GM21717 (cell line): ENCODE data around the gene IGSF9B.

Source experiments
- ATAC-seq: cut with Tn5 transposase; IDR thresholded peaks from one replicate; pipeline ENCODE4 v1.9.1; 2021; ENCODE audit warnings: mild to moderate bottlenecking, moderate library complexity; ENCODE audit not compliant: unreplicated experiment

IGSF9B gene

DNA sequence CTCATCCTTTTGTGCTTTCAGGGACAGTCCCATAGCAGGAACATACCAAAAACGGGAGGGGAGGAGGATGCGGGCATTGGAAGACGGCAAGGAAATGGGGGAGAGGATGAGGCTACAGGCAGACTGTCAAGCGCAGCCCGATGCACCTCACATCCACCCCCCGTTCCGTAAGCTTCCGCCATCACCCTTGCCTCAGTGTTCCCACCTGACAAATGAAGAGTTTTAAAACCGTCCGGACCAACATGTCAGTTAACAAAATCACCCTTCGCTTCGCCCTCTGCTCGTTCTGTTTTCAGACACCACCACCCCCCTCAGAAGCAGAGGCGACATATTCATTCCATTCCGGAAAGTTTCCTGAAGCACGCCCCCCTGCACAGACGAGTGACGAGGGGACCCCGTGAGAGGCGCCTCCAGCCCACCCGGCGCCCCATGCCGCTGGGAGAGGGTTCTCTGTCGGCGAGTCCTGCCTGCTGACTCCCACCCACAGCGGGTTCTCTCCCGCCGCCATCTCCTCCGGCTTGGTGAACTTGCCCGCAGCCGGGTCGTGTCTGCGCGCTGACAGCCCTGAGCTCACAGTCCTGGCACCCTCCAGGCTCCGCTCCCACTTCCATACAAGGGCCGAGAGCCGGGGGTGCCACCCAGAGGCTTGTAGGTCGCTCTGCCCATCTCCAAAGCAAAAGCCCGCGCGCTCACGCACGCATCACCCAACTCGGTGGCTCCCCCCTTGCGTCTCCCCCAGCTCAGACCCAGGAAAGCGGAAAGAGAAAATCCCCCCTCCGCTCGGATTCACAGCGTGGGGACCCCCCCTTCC, 1.5 kb downstream of the IGSF9B start:
- ATAC-seq, result no peak

DNA sequence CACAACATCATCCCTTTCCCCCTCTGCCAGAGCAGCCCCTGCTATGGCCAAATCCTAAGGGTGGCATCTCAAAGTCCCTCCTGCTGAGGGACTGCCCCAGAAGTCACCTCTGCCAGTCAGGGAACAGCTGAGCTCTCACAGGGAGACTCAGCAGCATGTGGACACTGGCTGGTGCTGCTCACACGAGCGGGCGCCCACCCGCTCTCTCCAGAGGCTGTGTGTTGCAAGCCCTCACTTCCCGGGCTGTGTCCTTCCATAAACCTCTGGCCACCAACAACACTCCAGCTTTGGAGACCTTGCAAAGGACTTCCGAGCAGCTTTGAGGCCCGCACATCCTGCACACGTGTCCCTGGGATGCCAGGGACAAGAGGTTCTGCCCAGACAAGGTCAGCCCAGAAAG, 2.8 kb downstream of the IGSF9B start:
- ATAC-seq, result no peak

DNA sequence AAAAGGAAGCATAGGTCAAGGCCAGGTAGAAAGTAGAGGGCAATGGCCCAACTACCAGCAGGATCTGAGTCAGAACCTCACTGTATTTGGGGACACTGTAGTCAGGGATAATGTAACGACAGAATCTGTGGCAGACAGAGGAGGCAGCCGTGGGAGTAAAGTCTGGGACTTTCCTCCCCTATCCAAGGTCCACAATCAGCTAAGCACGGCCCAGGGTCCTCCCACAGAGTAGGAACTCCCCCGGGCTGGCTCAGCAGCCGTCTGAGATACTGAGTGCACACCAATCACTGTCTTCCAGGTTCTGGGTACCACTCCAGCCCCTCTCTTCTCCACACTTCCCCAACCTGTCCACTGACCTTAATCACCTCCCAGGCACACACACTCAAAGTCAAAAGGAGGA, 3.2 kb downstream of the IGSF9B start:
- ATAC-seq, result no peak

DNA sequence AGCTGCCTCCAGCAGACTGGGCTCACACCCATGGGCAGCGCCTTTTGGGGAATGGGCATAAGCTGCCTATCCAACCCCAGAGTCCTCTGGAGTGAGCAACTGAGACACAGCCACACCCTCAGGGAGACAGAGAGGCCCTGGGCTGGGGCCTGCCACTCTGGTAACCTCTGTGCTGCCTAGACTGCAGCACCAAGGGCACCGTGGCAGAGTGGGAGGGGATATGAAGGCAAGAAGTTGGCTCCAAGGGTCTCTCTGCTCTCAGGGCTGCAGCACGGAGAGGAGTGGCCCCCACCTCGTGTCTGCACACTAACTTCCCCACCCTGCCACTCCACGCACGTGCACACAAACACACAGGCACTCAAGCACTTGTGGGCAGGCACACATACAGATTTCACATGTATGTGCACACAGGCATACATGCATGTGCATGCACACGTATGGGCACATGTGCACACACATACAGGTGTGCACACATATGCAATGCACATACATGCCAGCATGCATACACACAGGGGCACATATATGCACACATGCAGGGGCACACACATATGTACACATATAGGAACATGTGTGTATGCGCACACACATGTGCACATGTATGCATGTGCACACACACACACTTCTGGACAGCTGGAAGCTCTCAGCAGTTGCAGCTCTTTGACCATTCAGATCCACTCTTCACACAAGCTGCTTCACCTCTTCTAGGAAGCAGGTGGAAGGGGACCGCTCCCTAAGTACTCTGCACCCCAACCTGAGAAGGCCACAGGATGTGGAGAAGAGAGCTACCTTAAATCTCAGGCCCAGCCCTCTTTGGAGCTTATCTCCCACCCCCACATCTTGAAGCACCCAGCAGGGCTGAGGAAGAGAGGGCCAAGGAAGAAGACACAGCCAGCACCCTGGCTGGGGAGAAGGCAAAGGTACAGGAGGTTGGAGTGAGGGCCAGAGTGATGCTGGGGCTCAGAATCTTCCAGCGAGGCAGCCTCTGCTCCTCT, 4.3 kb downstream of the IGSF9B start:
- ATAC-seq, result no peak

DNA sequence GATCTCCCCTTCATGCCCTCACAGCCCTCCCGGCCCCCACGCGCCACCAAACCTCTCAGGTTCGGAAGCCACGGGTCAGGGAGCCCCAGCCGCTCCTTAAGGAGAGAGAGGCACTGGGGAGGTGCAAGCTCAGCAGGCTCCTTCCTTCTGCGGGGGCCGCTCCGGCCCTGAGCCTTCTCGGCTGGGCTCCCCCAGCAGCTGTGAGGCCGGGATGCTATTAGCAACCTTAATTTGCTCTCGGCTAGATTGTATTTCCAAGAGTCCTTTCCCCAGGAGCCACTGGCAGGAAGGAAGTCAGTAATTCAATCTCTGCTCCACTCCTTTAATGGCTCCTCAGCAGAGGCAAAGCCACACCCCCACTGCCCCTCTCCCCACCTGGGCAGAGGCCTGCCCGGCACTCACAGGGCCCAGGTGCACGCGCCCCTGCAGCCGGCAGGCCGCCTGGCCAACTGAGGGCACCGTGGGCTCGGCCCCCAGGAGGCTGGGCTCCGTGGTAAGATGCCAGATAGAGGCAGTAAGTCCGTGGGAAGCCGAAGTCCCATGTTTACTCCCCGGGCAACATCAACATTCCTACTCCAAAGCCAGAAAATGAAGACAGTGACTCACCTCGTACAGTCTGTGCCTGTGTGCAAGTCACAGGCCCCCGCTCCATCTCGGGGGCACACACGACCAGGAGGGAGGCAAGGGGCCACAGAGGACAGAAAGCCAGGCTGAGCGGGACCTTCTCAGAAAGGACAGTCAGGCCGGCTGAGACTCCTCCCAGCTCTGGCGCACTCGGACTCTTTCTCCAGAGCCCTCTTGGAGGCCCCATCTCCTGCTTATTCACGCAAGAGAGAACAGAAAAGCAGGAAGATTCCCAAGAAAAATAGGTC, 5.2 kb downstream of the IGSF9B start:
- ATAC-seq, result no peak

DNA sequence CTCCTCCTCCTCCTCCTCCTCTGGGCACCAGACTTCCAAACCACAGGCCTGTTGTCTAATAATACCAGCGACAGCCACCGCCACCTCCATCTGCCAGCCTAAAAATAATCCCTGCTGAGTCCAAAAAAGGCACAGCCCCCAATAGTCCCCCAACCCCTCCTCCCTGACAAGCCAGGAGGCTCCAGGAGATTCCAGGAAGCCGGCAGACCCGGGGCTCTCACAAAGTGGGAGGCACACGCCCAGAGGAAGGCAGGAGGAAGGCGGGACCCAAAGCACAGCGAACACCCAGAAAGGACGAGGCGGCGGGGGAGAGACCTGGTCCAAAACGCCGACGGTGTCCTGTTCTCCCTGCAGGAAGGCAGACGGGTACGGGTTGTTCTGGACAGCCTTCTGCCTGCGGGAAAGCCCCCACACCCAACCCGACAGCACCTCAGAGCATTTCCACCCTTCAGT, 5.9 kb downstream of the IGSF9B start:
- no peak for ATAC-seq

DNA sequence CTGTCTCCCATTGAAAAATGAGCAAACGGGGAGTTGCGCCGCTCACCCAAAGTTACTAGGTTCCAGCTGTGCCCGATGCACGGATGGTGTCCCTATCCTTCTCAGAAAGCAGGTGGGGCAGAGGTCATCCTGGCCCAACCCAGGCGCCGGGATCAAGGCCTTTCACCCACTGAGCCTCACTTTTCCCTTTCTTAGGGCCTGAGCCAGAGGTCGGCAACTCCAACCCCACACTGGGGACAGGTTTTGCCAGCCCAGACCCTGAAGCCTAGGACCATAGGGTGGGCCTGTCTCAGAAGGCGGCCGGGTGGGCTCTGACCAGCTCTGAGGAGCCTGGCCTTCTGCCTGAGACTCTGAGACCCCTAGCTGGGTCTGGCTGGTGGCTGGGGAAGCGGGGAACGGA, 6.3 kb downstream of the IGSF9B start:
- no peak for ATAC-seq

DNA sequence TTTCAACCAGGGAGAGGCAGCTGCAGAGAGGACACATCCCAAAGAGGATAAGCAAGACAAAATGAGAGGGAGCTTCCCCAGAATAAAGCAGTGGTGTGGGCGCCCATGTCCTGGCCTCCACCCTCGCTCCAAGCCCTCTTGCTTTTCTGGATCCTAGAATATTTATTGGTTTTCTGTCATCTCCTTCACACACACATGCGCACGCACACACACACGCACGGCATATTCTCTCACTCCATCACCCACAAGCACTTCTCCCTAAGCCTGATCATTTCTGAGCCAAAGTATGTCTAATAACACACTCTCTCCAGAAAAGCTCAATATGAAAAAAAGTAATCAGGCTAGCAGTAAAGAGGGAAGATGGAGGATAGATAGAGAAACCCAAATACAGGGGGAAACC, 7.6 kb downstream of the IGSF9B start:
- ATAC-seq, result no peak

DNA sequence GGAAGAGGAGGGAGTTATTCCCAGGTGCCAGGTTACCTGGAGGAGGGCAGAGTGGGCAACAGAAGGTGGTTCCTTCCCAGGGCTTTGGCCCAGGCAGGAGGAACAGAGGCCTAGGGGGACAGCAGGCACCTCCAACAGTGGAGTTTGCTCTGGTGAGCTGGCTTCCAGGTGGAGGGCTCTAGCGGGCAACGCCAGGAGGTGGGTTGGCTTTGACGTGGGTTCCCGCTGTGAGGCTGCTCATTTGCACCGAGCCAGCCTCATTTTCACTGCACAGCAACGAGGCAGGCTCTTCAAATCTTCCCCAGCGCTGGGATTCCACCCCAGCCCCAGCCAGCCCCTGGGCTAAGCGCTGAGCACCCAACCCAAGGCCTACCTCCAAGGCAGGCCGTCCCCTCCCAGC, 8.1 kb downstream of the IGSF9B start:
- no peak for ATAC-seq

DNA sequence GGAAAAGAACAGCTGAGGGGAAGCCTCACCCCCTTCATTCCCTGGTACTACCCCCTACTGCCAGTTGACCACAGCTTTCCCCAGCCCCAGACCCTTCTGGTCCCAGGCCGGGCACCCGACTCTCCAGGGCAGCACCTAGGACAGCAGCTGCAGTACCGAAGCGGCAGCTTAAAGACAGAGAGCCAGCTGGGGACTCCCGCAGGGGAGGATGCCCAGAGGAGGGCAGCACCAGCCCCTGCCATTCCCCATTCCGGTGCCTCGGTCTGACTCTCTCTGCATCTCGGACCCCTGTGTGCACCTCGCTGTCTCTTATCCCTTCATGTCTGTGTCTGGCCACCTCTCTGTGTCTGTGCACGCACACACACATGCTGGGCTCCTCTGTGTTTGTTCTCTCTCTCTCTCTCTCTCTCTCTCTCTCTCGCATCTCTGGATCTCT, 9.4 kb downstream of the IGSF9B start:
- ATAC-seq, result no peak

DNA sequence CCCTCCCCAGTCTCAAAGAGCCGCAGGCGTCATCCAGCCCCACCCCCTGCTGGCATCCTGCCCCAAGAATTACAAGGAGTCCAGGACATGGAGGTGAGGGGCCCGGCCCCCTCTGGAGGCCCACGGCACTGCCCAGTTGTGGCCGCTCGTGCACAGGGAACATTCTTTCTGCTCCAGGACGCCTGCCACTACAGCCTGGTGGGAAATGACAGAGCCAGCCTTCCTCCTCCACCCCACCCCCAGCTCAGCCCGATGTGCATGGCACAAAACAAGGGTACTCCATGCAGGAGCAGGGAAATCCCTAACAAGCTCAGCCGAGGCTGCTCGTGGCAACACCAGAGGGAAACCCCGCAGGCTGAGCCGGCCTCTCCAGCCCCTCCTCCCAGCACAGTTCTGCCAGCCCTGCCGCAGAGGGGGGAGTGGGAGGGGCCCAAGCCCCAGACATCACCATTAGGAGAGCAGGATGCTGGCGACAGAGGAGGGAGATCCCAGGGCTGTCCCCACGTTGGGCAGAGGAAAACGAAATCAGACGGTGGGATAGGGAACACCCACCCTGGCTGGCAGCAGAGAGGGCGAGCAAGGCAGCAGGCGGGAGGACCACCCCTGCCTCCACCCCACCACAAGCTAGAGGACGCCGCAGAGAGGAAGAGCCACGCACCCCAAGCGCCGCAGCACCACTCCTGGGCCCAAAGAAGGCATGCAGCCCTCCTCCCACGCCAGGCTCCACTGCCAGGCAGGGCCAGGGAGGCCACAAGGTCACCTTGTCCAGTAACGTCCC, 10.0 kb downstream of the IGSF9B start:
- no peak for ATAC-seq

DNA sequence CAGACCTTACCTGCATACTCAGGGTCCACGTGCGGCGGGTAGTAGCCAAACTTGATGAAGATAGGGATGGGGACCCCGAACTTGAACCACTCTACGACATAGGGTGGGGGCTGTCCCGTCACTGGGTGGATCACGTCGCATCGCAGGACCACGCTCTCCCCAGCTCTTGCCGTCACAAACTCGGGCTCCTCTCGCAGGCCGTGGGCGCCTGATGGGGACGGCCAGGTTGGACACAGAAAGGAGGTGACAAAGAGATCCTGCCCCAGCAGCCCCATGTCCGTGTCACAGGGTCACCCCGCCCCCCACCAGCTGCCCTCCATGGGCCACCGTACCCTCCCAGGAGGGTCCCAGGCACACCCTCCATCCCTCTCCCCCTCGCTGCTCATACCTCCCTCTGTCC, 10.7 kb downstream of the IGSF9B start:
- ATAC-seq, result no peak

DNA sequence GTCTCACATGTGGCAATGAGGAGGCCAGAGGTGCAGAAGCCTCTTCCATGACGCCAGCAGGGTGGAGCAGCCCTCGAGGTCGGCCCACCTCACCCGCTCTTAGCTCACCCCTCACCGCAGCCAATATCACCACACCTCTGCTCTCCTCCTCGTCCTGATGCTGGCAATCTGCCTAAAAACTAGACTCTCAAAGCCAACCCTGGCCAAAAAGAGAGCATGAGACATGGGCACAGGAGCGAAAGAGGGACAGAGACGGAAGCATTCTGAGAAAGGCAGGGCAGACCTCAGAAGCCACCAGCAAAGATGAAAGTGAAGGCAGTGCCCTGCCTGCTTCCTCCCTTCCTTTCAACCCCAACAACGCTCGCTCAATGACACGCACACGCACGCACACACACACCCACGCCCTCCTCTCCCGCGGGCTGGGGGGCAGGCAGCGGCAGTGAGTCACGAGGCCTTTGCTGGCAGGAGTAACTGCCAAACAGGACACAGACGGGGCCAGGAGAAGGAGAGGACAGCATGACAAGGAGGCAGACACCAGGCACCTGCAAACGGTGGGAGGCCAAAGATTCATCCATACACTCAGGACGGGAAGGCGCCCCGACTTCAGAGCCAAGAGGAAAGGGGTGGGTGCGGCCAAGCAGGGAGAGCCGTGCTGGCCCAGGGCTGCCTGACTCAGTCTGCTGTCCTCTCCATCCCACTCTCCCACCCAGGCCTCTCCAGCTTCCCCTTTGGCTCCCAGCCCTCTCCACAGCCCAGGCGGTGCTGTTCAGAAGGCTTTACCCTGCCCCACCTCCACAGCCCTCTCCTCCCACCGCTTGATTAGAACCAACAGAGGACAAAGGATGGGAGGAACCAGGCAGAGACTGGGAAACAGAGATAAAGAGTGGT, 11.4 kb downstream of the IGSF9B start:
- ATAC-seq, result no peak

DNA sequence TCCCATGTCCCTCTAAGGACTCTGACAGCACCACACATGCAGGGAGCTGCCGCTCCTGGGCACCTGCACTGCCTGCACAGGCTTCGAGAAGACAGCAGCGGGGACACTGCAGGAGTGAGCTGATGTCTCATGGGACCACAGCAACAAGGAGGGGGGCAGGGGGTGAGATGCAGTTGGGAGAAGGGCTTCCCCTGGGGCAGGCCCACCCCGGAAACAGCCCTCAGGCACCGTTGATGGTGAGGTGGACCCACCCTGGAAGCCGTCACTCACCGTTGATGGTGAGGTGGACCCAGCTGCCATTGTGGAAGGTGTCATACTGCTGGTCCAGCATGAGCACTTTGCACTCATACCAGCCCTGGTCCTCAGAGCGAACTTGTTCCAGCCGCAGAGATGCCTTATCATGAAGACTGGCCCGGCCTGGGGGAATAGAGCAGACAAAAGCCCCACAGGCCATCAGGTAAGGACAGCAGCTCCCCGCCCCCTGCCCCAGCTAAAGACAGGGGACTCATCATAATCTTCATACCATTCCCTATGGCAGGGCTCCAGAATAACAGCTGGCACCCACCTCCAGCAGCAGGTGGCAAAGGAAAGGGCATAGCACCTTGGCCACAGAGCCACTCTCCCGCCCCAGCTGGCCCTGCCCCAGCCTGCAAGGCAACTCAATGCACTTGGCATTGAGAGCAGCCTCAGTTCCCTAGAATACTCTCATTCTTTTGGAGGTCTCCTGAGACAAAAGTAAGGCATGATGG, 12.6 kb downstream of the IGSF9B start:
- no peak for ATAC-seq

DNA sequence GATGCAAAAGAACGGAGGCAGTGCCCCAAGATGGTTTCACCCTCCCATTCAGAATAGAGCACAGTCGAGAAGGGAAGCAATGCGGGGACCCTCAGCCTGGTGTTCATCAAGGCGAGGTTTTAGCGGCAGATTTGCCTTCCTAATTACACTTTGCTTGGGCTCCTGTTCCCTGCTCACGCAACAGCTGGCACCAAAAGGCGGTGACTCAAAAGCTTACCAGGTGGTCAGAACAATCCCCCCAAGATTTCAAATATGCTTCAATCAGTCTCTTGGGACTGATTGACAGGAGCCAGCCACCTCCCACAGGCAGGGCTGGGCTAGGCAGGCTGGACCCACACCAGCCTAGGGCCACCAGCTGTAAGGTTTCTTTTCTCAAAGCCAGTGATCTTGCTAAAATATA, 14.2 kb downstream of the IGSF9B start:
- ATAC-seq, result no peak

DNA sequence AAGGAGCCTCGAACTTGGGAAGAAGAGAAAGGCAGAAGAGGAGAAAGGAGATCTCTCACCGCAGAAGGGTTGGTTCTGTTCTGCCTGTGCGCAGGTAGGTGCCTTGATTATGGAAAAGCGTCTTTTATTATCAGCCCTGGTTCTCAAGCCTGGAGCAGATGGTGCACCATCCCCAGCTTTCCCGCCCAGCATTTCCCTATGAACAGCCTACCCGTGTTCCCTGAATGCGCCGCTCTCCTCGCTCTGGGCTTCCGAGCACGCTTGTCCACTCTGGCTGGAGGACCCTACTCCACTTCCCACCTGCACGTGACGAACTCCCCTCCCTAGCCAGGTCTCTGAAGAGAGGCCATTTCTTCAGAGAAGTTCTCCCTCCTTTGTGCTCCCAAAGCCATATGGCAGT, 15.2 kb downstream of the IGSF9B start:
- no peak for ATAC-seq

DNA sequence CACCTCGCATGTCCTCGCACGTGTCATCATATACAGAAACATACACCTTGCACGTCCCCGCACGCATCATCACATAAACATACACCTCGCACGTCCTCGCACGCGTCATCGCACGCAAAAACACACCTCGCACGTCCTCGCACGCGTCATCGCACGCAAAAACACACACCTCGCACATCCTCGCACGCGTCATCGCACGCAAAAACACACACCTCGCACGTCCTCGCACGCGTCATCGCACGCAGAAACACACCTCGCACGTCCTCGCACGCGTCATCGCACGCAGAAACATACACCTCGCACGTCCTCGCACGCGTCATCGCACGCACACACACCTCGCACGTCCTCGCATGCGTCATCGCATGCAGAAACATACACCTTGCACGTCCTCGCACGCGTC, 16.7 kb downstream of the IGSF9B start:
- no peak for ATAC-seq

DNA sequence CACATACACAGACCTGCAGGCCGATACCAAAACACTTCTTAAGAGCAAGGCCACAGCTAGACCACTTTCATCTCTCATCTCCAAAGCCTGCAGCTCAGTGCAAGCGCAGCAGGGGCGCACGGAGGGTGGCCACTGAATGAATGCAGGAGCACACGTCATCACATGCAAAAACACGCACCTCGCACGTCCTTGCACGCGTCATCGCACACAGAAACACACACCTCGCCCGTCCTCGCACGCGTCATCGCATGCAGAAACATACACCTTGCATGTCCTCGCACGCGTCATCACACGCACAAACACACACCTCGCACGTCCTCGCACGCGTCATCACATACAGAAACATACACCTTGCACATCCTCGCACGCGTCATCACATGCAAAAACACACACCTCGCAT, 17.2 kb downstream of the IGSF9B start:
- no peak for ATAC-seq
